ENCODE results near the gene CREBZF.
A peak's percentile ranks its signal among the peaks of the same experiment; 100 is the strongest.
"Not testable (repeated sequence)": the region's sequence is repeated elsewhere in the genome, so short reads cannot be mapped to it uniquely, and the experiment has no call there.

Gene CREBZF

GRCh38 chr11:85668157-85668556 is 3.2 kb upstream of the CREBZF start:
- DNase-seq: no peak

GRCh38 chr11:85666687-85667086 is 1.8 kb upstream of the CREBZF start:
- DNase-seq: no peak

DNA sequence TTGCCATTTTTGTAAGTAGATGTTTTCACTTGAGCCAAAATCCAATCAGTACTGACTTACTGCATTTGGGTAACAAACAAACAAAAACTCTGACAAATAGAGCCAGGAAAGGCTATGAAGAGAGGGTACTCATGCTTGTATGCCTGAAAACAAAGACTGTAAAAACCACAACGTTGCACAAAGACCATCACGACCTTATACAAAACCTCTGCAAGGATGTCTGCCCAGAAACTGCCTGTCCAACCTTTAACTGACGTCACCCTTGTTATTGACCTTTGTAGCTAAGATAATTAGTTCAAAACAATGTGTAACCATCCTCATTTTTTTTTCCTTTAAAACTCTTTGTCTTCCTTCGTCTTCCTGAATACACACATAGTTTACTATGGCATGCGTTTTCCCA is 804 bp upstream of the CREBZF start:
- no peak for DNase-seq

DNA sequence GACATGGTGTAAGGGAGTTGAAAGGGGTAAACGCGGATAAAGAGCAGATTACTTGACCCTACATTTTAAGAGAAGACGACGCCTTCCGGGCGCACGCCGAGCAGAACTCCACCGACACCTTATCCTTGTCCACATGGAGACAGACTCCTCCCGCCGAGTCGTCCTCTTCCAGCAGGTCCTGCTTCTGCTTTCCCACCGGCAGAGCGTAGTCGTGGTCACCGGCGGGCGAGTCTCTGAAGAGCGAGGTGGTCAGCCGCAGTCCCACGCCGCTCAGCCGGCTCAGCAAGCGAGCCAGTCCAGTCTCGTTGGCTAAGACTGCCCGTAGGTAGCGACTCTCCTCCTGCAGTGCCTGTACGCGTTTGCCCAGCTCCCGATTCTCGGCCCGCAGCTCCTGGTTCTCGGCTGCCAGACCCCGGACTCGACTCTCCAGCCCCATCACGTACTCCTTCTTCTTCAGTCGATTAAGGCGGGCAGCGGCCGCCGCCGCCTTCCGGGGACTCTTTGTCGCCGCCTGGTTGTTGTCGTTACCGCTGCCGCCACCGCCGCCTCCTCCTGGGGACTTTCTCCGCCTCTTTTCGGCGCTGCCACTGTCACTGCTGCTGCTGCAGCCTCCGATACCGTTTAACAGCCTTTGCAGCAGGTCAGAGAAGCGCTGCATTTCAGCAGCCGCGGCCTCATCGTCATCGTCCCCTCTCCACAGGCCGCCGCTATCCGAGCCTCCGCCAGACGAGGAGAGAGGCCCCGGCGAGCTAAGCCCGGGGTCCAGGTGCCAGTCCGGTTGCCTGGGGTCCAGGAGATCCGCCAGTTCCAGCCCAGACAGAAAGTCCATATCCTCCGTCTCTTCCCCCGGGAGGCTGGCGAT is 945 bp downstream of the CREBZF start:
- DNase-seq: peak; percentile 64 to 68

- no peak for DNase-seq
Measured at GRCh38 chr11:85663080-85663752, 1.7 kb downstream of the CREBZF start.

DNA sequence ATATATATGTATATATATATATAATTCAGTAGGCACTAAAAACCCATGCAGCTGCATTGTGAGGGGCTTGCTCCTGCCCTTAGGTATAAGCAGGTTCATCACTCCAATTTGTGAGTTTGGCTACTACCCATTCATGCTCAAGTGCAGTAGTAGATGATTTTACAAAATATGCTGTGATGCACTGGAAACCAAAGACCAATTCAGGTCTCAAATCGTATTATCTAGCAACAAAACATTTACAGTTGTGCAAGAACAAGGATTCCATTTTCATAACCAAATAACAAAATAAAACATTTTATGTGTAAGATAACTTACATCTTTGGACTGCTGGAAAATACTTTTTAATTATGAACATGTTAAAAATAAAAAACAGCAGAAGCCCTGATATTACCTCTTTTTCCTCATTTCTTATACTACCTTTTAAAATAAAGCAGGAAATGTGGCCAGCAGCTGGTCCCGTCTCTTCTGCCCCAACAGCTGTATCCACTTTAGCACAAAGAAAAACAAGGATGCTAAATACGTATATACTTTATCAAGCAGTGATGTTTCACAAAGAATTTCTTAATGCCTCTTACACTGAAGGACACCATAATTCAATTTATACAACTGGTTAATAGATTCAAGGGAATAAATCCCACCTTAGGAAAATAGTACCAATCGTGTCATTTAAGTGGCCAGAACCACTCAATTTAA is 2.8 kb downstream of the CREBZF start:
- no peak for DNase-seq

- DNase-seq: no peak
Measured at GRCh38 chr11:85658180-85658579, 6.7 kb downstream of the CREBZF start.

GRCh38 chr11:85656777-85657176 is 8.2 kb downstream of the CREBZF start:
- DNase-seq: no peak

GRCh38 chr11:85654343-85654742 is 10.6 kb downstream of the CREBZF start:
- not testable (repeated sequence) for DNase-seq

DNA sequence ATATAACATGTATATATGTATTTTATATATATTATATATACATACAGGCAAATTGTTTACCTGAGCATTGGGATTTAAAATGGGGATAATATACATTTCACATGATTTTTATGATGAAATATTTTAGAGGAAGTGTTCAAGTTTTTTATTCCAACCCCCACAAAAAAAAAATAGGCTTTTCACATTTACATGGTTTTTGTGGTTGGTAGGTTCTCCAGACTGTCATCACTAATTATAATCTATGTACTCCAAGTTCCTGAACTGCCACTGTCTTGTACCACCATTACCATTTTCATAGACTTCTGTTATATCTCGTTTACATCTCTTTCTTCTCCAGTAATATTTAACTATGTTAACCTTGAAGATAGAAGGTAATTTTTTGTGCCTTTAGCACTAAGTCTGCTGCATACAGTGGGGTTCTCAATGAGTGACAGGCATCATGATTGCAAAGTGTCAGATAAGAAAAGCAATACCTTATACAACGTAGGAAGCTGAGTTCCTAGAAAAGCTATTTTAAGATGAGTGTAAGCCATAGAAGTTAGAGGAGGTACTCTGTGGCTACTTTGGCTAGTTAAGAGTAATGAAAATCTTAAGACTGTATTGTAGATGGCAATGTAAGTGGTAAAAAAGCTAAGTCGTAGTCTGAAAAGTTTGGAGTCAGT is 12.0 kb downstream of the CREBZF start:
- DNase-seq: peak; percentile 35 to 43

GRCh38 chr11:85651118-85651517 is 13.8 kb downstream of the CREBZF start:
- no peak for DNase-seq

- peak; percentile 72 to 83 for DNase-seq
Measured at GRCh38 chr11:85647604-85648299, 17.2 kb downstream of the CREBZF start, which contains the start of gene TMEM126A. Gene TMEM126A, plus strand, starts transcription at chr11:85647967. Its CDS starts 2,289 bp downstream, at chr11:85650256.

- no peak for DNase-seq
Measured at GRCh38 chr11:85647078-85647477, 17.9 kb downstream of the CREBZF start.

DNA sequence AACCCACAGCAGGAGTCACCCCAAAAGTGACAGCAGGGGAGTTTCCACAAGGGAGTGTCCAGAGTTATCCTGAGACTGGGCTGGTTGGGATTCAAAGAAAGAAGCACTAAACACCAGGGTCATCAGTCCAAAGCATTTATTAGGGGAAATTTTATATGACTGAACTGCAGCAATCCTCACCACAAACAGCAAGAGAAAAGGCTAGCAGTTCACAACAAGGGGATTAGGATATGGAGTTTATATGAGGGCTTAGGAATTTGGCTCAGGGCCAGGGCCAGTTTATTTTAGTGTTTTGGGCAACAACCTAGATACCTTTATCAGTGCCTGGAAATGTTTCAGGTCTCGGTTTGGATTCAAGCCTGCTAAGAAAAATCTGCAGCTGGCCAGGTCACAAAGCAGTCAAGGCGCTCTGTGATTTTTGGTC is 21.7 kb downstream of the CREBZF start:
- no peak for DNase-seq

GRCh38 chr11:85634747-85635146 is 30.2 kb downstream of the CREBZF start:
- DNase-seq: no peak

DNA sequence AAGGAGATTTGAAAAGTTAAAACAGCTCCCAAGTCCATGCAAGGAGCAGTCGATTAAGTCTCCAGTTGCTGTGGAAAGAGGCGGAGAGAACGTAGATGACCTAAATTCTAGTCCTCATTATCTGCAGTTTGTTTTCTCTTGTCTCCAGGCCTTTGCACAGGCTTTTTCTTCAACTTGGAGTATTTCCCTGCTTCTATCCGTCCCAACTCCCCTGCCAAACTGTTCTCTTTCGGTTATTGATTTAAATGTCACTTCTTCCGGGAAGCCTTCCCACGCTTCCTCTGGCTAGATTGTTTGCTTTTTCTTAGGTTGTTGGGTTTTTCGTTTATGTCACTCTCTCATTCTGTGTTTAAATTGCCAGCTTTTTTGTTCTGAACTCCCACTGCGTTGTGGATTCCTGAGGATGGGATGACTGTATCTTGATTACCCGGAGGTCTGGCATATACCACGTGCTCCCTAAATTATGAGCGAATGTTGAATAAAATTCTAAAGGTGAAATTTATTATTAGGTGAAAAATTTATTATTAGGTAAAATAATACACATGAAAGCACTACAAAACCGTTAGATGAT is 36.1 kb downstream of the CREBZF start:
- peak in 1 of 2 experiments; percentile 49 for DNase-seq

- peak; percentile 96 to 97 for DNase-seq
Measured at GRCh38 chr11:85627998-85628770, 36.7 kb downstream of the CREBZF start, which contains the start of gene TMEM126B. Gene TMEM126B, plus strand, starts transcription at chr11:85628593. Its CDS starts 15 bp downstream, at chr11:85628608.

- peak; percentile 15 to 26 for DNase-seq
Measured at GRCh38 chr11:85627332-85627997, 37.5 kb downstream of the CREBZF start, which contains the start of gene DLG2. Gene DLG2, minus strand, starts transcription at chr11:85627344.

GRCh38 chr11:85626496-85626895 is 38.4 kb downstream of the CREBZF start:
- no peak for DNase-seq

DNA sequence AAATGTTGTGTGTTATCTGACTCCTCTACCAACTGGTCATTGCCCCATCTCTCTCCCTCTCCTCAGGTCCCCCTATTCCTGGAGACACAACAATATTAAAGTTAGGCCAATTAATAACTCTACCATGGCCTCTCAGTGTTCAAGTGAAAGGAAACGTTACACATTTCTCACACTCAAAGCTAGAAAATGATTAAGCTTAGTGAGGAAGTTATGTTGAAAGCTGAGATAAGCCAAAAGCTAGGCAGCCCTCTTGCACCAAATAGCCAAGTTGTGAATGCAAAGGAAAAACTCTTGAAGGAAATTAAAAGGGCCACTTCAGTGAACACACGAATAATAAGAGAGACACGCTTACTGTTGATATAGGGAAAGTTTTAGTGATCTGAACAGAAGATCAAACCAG is 44.7 kb downstream of the CREBZF start:
- DNase-seq: no peak
